ENCODE measurements around the gene GAS2L1.

Gene GAS2L1

DNA sequence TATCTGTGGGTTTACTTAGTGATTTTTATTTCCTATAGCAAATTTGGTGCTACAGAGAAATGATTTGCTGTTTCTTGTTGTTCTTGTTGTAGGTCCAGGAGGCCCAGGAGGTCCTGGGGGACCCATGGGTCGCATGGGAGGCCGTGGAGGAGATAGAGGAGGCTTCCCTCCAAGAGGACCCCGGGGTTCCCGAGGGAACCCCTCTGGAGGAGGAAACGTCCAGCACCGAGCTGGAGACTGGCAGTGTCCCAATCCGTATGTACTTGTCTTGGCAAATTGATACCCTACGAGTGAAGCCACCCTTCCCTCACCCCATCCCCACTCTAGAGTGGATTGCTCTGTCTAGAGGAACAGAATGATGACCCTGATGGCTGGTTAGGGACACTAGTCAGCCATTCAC lies 7.8 kb upstream of the GAS2L1 start:
- TF ChIP-seq, protein P1, sequence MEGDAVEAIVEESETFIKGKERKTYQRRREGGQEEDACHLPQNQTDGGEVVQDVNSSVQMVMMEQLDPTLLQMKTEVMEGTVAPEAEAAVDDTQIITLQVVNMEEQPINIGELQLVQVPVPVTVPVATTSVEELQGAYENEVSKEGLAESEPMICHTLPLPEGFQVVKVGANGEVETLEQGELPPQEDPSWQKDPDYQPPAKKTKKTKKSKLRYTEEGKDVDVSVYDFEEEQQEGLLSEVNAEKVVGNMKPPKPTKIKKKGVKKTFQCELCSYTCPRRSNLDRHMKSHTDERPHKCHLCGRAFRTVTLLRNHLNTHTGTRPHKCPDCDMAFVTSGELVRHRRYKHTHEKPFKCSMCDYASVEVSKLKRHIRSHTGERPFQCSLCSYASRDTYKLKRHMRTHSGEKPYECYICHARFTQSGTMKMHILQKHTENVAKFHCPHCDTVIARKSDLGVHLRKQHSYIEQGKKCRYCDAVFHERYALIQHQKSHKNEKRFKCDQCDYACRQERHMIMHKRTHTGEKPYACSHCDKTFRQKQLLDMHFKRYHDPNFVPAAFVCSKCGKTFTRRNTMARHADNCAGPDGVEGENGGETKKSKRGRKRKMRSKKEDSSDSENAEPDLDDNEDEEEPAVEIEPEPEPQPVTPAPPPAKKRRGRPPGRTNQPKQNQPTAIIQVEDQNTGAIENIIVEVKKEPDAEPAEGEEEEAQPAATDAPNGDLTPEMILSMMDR (IDR thresholded peaks at IDR 0.05; ENCODE audit: low read depth, low read length), result no peak
- no peak overlapping the region for H3K4me3 ChIP-seq (ENCODE audit: low read depth, low read length)

DNA sequence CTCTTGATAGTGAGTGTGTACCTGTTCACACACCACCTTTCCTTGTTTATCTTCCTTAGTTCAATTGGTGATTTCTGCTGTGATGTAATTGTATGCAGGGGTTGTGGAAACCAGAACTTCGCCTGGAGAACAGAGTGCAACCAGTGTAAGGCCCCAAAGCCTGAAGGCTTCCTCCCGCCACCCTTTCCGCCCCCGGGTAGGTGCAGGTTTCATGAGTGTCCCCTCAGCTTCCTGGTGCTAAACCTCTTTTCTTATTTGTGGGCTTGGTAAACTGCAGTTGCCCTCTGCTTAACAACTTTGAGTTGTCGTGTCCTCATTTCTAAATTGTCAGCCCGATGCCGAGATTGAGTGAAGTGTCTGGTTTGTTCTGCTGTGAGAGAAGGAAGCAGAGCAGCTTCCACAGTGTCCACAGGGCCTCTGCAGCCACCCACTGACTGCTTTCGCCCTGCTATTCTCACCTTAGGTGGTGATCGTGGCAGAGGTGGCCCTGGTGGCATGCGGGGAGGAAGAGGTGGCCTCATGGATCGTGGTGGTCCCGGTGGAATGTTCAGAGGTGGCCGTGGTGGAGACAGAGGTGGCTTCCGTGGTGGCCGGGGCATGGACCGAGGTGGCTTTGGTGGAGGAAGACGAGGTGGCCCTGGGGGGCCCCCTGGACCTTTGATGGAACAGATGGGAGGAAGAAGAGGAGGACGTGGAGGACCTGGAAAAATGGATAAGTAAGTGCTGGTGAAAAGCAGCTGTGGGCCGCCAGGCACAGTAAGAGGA lies 7.1 kb upstream of the GAS2L1 start:
- no peak overlapping the region for H3K4me3 ChIP-seq (ENCODE audit: low read depth, low read length)
- TF ChIP-seq, protein P1 (IDR thresholded peaks at IDR 0.05; ENCODE audit: low read depth, low read length), result no peak

DNA sequence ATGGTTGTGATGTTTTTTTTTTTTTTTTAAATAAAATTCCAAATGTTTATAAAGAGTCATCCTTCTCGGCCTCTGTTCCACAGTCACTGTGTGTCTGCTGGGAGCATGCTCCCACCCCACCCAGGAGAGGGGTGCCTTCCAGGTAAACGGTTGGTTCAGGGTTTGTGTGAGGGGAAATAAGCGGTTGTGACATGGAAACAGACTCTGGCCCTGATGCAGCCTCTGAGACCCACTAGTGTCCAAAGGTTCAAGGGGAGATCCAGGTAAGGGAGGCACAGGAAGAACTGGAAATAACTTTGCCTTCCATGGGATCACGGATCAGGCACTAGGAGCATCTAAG lies 6.0 kb upstream of the GAS2L1 start:
- no peak overlapping the region for H3K4me3 ChIP-seq (ENCODE audit: low read depth, low read length)
- TF ChIP-seq, protein P1 (IDR thresholded peaks at IDR 0.05; ENCODE audit: low read depth, low read length), result no peak

DNA sequence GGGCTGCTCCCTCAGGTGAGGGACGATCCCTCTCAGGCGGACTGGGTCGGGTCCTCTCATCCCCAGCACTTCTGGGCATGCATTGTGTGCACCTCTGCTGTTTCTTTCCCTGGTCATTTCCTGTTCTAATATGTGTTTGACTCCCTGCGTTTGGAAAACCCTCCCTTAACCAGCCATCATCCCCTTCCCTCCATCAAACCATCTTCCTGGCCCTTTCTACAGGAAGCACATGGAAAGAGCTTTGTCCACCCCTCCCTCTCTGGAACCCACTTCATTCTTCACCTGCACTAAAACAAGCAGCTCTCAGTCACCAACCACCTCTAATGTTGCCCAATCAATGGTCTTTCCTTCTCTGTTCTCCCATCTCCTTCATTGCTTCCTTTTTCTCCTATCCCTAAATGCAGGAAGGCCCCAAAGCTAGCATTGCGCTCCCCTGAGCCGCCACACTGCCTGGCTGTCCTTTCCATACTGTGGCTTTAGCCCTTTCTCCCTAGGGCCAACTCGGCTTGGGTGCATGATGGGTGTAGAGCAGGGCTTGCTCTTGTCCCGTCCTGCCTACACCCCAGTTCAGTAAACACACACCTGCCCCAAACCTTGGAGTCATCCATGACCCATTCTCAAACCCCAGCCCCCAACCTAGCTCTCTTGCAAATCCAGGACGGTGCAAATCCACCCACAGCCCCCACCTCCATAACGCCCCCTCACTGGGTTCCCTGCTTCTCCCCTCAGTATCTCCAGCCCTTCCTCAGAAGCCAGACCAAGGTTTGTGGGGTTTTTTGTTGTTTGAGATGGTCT lies 5.4 kb upstream of the GAS2L1 start:
- TF ChIP-seq, protein P1 (IDR thresholded peaks at IDR 0.05; ENCODE audit: low read depth, low read length), result no peak
- no peak overlapping the region for H3K4me3 ChIP-seq (ENCODE audit: low read depth, low read length)

DNA sequence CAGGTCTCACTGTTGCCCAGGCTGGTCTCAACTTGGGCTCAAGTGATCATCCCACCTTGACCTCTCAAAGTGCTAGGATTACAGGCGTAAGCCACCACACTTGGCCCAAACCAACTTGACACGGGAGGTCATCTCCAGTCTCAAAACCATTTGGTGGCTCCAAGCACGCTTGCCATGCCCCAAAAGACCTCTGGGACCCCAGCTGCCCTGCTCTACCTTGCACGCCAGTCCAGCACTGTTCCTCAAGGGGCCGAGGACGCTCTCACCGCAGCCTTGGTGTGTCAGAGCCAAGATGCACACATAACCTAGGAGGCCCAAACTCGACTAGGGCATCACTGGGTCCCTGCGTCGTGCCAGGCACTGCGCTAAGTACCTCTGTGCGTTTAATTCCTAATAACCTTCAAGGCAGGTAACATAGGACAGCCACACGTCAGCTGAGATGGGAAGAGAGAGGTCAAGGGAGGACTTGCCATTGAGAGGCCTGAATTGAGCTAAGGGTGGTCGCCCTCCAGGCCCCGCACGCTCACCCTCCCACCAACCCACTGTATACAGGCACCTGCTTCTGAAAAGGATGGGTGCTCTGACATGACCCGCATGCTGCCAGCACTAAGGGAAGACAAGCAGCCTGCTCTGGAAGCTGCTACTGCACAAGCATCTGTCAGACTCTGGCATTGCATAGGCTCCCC lies 4.6 kb upstream of the GAS2L1 start:
- TF ChIP-seq, protein P1 (IDR thresholded peaks at IDR 0.05; ENCODE audit: low read depth, low read length), result no peak
- no peak overlapping the region for H3K4me3 ChIP-seq (ENCODE audit: low read depth, low read length)

DNA sequence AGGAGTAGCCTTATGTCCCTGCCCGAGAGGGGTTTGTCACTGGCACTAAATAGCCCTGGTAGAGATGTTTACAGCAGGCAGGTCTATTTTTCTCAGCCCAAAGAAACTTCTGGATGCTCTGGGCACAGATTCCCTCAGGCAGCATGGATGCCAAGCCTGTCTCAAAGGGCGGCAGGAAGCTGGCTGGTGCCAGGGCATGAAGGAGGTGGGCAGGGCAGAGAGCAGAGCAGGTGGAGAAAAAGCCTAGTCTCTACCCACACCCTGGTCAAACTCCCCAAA lies 4.1 kb upstream of the GAS2L1 start:
- no peak overlapping the region for H3K4me3 ChIP-seq (ENCODE audit: low read depth, low read length)
- TF ChIP-seq, protein P1 (IDR thresholded peaks at IDR 0.05; ENCODE audit: low read depth, low read length), result no peak
